Heart left ventricle (tissue), 13 donors: ENCODE measurements around the gene PLAGL2.

Source experiments
- POLR2A ChIP-seq, 2 donors: fragments of 450-650 bp; IDR thresholded peaks; one replicate each; pipeline ENCODE4 v1.6.1; 2017; ENCODE audit warnings: antibody characterized with exemption in 2 of 2, mild to moderate bottlenecking in 2 of 2, moderate library complexity in 2 of 2
- TF ChIP-seq, protein P1 (sequence below), 12 donors: fragments of 200-600 bp; sonication (generic) in 4 of 12; IDR thresholded peaks; one replicate each; pipeline versions ENCODE4 v1.5.0 to v1.8.0; 2018 to 2022; ENCODE audit warnings: antibody characterized with exemption in 12 of 12, mild to moderate bottlenecking in 5 of 12
- donor health status: ischemic (EF 13 %, LVEDD 7.1; RV severe dilation, severe dysfunction).
- donor health status: DM: no; HTN: yes; CAD: no.
- donor health status: DM: no; HTN: no; CAD: no.
- donor health status: ischemic (EF 25% LVEDD 6.9; RV normal size, moderate dysfunction).
- donor health status: ischemic (EF 25% LVEDD 5.7; RV mildly dilated, moderate dysfunction).
- donor health status: ischemic (EF 35%, LVEDD 5.7; RV mildly dilated, moderate dysfunction).
- donor health status: nonischemic (EF 11% LVEDD 7.7; RV severe dilation, severe dysfunction).
- donor health status: DM: yes; HTN: yes; CAD: no.
- donor health status: PGD.
- donor health status: ischemic (EF 29% LVEDD 5.4; RV normal size, mild dysfunction).
- donor health status: nonischemic (EF 23%, LVEDD 6.1; RV moderate dilation, normal function).

DNA sequence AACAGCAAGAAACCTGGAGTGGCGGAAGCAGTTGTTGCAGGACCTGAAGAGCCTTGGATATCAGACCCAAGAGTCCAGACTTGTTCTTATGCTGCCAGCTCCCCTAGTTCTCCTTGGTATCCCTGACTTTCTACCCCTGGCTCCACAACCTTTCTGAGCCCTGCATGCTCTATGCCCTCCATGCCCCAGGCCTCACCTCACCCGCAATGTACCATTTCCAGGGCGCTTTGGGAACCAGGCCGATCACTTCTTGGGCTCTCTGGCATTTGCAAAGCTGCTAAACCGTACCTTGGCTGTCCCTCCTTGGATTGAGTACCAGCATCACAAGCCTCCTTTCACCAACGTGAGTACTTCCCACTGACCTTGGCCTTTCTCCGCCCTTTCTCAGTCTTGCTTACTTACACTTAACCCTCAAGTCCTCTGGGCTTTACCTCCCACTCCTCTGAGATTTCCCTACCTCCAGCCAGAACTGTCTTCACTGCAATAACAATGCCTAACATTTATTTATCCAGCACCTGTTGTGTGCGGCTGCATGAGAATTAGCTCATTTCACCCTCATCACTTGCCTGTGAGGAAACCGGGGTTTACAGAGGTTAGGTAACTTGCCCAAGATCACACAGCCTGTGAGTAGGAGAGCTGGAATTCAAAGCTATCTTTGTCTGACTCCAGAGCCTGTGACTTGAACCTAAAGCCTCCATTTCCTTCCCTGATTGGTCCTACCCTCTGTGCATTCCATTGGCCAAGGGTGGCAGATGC lies 2.5 kb upstream of the PLAGL2 start:
- TF ChIP-seq POLR2A (IDR thresholded peaks at IDR 0.05), result no peak
- TF ChIP-seq, protein P1, sequence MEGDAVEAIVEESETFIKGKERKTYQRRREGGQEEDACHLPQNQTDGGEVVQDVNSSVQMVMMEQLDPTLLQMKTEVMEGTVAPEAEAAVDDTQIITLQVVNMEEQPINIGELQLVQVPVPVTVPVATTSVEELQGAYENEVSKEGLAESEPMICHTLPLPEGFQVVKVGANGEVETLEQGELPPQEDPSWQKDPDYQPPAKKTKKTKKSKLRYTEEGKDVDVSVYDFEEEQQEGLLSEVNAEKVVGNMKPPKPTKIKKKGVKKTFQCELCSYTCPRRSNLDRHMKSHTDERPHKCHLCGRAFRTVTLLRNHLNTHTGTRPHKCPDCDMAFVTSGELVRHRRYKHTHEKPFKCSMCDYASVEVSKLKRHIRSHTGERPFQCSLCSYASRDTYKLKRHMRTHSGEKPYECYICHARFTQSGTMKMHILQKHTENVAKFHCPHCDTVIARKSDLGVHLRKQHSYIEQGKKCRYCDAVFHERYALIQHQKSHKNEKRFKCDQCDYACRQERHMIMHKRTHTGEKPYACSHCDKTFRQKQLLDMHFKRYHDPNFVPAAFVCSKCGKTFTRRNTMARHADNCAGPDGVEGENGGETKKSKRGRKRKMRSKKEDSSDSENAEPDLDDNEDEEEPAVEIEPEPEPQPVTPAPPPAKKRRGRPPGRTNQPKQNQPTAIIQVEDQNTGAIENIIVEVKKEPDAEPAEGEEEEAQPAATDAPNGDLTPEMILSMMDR (IDR thresholded peaks at IDR 0.05), result no peak
